ENCODE data around the gene SIDT1. TPM values are rescaled to one million over a fixed set of nuclear protein-coding genes. Genes with fewer than 3 reads are reported as not detected.

SIDT1 gene
- total RNA-seq = 10 to 100 TPM; 11.3 TPM

DNA sequence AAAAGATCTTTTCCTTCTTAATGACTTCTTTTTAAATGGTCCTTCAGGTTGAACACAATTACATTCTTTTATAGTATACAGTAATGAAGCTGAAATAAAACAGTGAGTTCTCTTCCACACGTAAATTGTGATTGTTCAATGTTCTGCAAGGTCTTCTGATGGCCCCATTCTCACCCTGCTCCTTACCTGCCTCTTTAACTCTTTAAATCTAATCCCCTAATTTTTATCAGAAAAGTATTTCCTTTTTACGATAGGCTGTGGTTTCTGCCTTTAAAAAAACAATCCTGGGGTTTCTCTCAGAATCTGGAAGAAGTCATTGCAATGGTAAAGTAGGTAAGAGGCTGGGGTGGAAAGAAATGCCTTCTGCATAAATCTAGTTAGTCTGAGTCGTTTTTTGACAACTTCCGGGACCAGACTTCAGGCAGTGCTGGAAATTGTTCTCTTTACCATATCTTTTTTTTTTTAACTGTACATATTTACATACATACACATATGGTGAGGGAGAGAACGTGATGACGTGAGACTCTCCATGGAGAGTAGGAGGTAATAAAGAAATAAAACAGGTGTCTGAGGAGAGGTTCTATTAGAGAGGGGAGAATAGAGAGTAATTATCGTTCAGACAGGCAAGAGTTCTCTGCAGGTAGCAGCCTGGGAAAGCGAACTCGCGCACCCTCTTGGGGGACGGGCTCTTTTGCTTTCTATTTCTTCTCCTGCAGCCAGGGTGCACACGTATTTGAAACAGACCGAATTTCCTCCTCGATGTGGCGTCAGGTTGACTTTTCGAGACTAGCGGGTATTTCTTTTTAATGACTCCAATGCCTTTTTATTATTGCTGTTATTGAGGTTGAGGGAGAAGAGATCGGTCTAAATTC is at the start of gene SIDT1:
Gene SIDT1, plus strand, starts transcription at position 730 of the 872 bp plus-strand sequence. CDS start 467 bp downstream, outside the sequence.
- H3K27ac Mint-ChIP-seq = peak within 1 kb of the TSS; percentile 96
- peak within 1 kb of the TSS; percentile 98 for H3K4me3 Mint-ChIP-seq
- ChIA-PET POLR2A (interaction anchor here (2.5 kb wide), 1 partner anchor 17 kb away, joined by 15 read pairs; the partner anchor contains the start of gene SPICE1), CTCF (interaction anchor here (1.0 to 3.3 kb wide), 2 partner anchors 17 to 46 kb away, joined by 3 to 13 read pairs; partner anchors contain the start of gene SPICE1)
- intact Hi-C loops (cut with micrococcal nuclease) = loop anchor here (1.0 to 10.0 kb wide), 6 partner anchors 17 to 773 kb away; partner anchors contain the start of genes NAA50, SPICE1, USF3 and ZDHHC23
- peak; percentile 79 for DNase-seq
- H3K9me3 Mint-ChIP-seq = no peaks in the 10 kb centered on the region
- H3K4me1 Mint-ChIP-seq (ENCODE audit: low read depth) = peaks cover 45% of the 10 kb centered on the region
- peaks cover 2% of the 10 kb centered on the region for H3K36me3 Mint-ChIP-seq
- peaks cover 1% of the 10 kb centered on the region for H3K27me3 Mint-ChIP-seq

- peak; percentile 19 for DNase-seq
- intact Hi-C loops (cut with micrococcal nuclease) = no loop called here
- H3K27ac Mint-ChIP-seq = no peak overlapping the region
- no peaks in the 10 kb centered on the region for H3K27me3 Mint-ChIP-seq
- peaks cover 15% of the 10 kb centered on the region for H3K36me3 Mint-ChIP-seq
- ChIA-PET POLR2A (no interaction called here), CTCF (interaction anchor here (0.6 to 3.4 kb wide), 3 partner anchors 9 to 92 kb away, joined by 3 to 15 read pairs (median 8); no protein-coding TSS in a partner anchor)
- H3K4me1 Mint-ChIP-seq (ENCODE audit: low read depth) = no peaks in the 10 kb centered on the region
- H3K9me3 Mint-ChIP-seq = peaks cover 20% of the 10 kb centered on the region
- H3K4me3 Mint-ChIP-seq = no peak overlapping the region
These were observed 47.2 kb upstream of the SIDT1 start for GRCh38 chr3:113485161-113485609.

DNA sequence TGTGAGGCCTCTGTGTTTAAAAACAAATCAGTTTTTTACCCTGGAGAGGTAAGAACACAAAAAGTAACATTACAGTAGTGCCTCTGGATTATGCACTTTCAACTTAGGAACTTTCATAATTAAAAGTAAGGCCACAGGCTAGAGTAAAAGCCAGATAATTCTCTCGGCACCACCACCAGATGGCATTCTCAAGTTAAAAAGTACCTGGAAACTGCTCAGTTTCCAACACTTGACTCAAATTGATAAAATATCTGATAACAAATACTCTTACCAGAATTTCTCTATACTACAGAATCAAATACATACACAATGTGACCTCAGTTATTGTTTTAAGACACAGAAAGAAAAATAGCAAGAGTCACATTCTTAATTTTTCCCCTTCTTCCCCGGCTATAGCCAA is 37.3 kb upstream of the SIDT1 start:
- no peaks in the 10 kb centered on the region for H3K27me3 Mint-ChIP-seq

GRCh38 chr3:113496924-113497323 is 35.4 kb upstream of the SIDT1 start:
- intact Hi-C loops (cut with micrococcal nuclease) = no loop called here
- H3K9me3 Mint-ChIP-seq = no peaks in the 10 kb centered on the region
- H3K27me3 Mint-ChIP-seq = no peaks in the 10 kb centered on the region
- DNase-seq = no peak
- ChIA-PET POLR2A (interaction anchor here (1.6 kb wide), 1 partner anchor 17 kb away, joined by 7 read pairs; the partner anchor contains the start of gene SPICE1), CTCF (interaction anchor here (0.7 to 5.0 kb wide), 6 partner anchors 11 to 306 kb away, joined by 3 to 108 read pairs (median 4); no protein-coding TSS in a partner anchor)
- peaks cover 9% of the 10 kb centered on the region for H3K36me3 Mint-ChIP-seq
- H3K4me1 Mint-ChIP-seq (ENCODE audit: low read depth) = peaks cover 7% of the 10 kb centered on the region
- H3K4me3 Mint-ChIP-seq = no peak overlapping the region
- H3K27ac Mint-ChIP-seq = no peak overlapping the region

More for the DNA sequence above, 37.3 kb upstream of the SIDT1 start:
- DNase-seq = peak; percentile 40
- ChIA-PET CTCF (interaction anchor here (0.8 to 5.0 kb wide), 9 partner anchors 9 to 106 kb away, joined by 3 to 108 read pairs (median 5); no protein-coding TSS in a partner anchor), POLR2A (no interaction called here)
- Mint-ChIP-seq H3K4me3 (no peak overlapping the region), H3K4me1 (ENCODE audit: low read depth) (peaks cover 3% of the 10 kb centered on the region), H3K36me3 (peaks cover 16% of the 10 kb centered on the region), H3K27ac (no peak overlapping the region), H3K9me3 (no peaks in the 10 kb centered on the region)
- intact Hi-C loops (cut with micrococcal nuclease) = loop anchor here (1.0 to 2.0 kb wide), 3 partner anchors 38 to 250 kb away; partner anchors contain the start of gene SIDT1

DNA sequence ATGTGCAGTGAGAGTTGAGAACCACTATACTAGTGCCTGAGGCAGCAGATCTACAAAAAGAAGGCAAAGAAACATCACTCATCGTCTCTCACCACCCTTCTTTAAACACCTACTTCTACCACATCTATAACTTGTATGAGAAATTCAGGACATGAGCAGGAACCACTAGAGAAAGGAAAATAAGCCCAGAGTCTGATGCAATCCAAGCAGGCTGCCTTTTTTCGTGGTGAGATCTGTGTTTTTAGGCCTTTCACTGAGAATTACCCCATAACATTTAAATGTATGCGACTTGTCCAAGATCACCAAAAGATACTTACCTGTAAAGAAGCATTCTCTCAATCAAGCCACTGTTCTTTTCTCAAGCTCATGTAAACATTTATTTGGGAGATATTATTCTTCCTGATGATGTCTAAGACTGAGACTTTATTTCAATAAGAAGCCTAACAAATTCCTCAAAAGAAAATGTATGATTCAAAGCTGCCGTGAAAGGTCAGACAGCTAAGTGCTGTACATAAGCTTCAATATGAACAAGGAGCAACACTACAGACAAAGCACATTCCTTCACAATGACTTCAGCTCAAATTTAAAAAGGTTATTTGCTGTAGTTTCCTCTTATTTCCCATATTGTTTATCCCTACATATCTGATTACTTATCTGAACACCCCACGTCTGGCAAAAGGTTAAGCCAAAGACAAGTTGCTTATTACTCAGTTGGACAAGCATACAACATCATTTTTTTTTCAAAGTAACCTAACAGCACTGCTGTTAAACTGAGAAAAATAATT is 33.9 kb upstream of the SIDT1 start:
- CTCF ChIA-PET = interaction anchor here (5.0 kb wide), 1 partner anchor 80 kb away, joined by 108 read pairs; no protein-coding TSS in a partner anchor
- H3K9me3 Mint-ChIP-seq = no peaks in the 10 kb centered on the region
- intact Hi-C loops (cut with micrococcal nuclease) = no loop called here
- no peaks in the 10 kb centered on the region for H3K27me3 Mint-ChIP-seq
- peaks cover 9% of the 10 kb centered on the region for H3K36me3 Mint-ChIP-seq
- H3K27ac Mint-ChIP-seq = no peak overlapping the region
- peaks cover 7% of the 10 kb centered on the region for H3K4me1 Mint-ChIP-seq (ENCODE audit: low read depth)
- H3K4me3 Mint-ChIP-seq = no peak overlapping the region
- DNase-seq = no peak
- POLR2A ChIA-PET = interaction anchor here (0.6 to 1.6 kb wide), 2 partner anchors 16 kb away, joined by 3 to 7 read pairs; partner anchors contain the start of gene SPICE1

DNA sequence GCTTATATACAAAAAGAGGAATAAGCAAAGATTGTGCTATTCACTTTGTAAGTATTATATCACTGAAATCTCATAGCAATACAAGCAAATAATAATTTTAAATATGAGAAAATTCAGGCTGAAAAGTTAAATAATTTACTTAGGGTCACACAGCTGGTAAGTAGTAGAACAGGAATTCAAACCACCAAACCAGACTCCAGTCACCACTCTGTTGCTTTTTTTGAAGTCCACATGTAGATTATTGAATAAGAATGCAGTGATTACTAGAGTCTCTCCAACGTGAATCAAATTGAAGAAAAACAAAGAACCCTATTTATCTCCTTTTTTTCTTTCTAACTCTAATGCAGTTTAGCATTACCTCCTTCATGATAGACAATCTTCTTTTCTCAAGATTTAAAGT is 33.3 kb upstream of the SIDT1 start:
- Mint-ChIP-seq H3K4me3 (no peak overlapping the region), H3K27me3 (no peaks in the 10 kb centered on the region)

DNA sequence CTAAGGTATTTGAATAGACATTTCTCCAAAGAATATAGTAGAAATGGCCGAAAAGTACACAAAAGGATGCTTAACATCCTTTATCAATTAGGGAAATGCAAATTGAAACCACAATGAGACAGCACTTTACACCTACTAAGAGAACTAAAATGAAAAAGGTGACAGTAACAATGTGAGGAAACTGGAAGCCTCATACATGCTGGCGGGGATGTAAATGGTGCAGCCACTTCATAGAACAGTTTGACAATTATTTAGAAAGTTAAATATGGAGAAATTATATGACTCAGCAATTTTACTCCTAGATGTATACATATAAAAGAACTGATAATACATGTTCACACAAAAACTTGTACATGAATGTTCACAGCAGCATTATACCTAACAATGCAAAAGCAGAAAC is 30.8 kb upstream of the SIDT1 start:
- H3K4me1 Mint-ChIP-seq (ENCODE audit: low read depth) = peaks cover 4% of the 10 kb centered on the region
- POLR2A ChIA-PET = no interaction called here
- H3K4me3 Mint-ChIP-seq = no peak overlapping the region
- intact Hi-C loops (cut with micrococcal nuclease) = no loop called here
- no peaks in the 10 kb centered on the region for H3K27me3 Mint-ChIP-seq
- H3K36me3 Mint-ChIP-seq = peaks cover 12% of the 10 kb centered on the region
- DNase-seq = no peak
- H3K27ac Mint-ChIP-seq = no peak overlapping the region
- no peaks in the 10 kb centered on the region for H3K9me3 Mint-ChIP-seq
- CTCF ChIA-PET = no interaction called here

More for the DNA sequence above, 33.3 kb upstream of the SIDT1 start:
- Mint-ChIP-seq H3K36me3 (peaks cover 9% of the 10 kb centered on the region), H3K9me3 (no peaks in the 10 kb centered on the region), H3K4me1 (ENCODE audit: low read depth) (peaks cover 7% of the 10 kb centered on the region), H3K27ac (no peak overlapping the region)
- CTCF ChIA-PET = interaction anchor here (5.0 kb wide), 1 partner anchor 79 kb away, joined by 108 read pairs; no protein-coding TSS in a partner anchor
- intact Hi-C loops (cut with micrococcal nuclease) = no loop called here
- no peak for DNase-seq
- POLR2A ChIA-PET = interaction anchor here (0.6 kb wide), 1 partner anchor 16 kb away, joined by 3 read pairs; the partner anchor contains the start of gene SPICE1

- Mint-ChIP-seq H3K27me3 (no peaks in the 10 kb centered on the region), H3K4me1 (ENCODE audit: low read depth) (peaks cover 4% of the 10 kb centered on the region), H3K36me3 (peaks cover 2% of the 10 kb centered on the region), H3K27ac (no peak overlapping the region), H3K9me3 (peaks cover 6% of the 10 kb centered on the region), H3K4me3 (no peak overlapping the region)
- ChIA-PET POLR2A (no interaction called here), CTCF (interaction anchor here (5.4 kb wide), 1 partner anchor 72 kb away, joined by 19 read pairs; no protein-coding TSS in a partner anchor)
- intact Hi-C loops (cut with micrococcal nuclease) = no loop called here
- no peak for DNase-seq
These were observed 26.5 kb upstream of the SIDT1 start for GRCh38 chr3:113505867-113506266.

DNA sequence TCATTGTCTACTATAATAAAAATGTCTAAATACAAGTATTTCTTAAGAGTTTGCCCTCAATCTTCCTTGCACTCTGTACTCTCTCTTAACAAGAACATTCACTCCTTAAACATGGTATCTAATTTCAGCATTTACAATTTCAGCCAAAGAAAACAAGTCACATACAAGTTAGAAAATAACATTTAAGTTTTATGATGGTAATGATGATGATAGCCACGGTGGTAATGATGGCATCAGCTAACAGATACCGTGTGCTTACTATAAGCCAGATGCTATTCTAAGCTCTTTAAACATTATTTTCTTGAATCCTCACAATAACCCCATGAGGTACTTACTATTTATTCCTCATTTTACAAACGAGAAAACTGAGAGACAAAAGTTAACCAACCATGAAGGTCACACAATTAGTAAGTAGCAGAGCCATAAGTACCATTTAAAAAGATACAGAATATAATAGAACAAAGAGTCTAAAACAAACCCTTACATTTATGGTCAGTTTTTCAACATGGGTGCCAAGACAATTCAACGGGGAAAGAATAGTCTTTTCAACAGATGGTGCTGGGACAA is 24.8 kb upstream of the SIDT1 start:
- CTCF ChIA-PET = interaction anchor here (5.4 kb wide), 1 partner anchor 70 kb away, joined by 19 read pairs; no protein-coding TSS in a partner anchor
- Mint-ChIP-seq H3K4me1 (ENCODE audit: low read depth) (peaks cover 5% of the 10 kb centered on the region), H3K9me3 (peaks cover 6% of the 10 kb centered on the region), H3K4me3 (no peak overlapping the region), H3K27me3 (no peaks in the 10 kb centered on the region), H3K27ac (no peak overlapping the region), H3K36me3 (peaks cover 2% of the 10 kb centered on the region)
- intact Hi-C loops (cut with micrococcal nuclease) = no loop called here
- POLR2A ChIA-PET = no interaction called here
- no peak for DNase-seq

DNA sequence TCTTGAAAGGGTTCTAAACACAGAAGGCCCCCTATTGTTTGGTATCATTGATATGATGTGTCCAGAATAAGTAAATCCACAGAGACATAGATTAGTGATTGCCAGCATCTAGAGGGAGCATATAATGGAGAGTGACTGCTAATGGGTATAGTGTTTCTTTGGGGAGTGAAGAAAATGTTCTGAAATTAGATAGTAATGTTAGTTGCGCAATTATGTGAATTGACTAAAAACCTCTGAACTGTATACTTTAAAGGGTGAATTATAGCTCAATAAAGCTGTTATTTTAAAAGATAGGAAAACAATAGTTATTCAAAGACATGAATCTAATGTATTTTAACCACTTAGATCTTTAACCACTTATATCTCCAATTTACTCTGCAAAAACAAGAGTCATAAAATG is 23.4 kb upstream of the SIDT1 start:
- POLR2A ChIA-PET = no interaction called here
- Mint-ChIP-seq H3K27ac (no peak overlapping the region), H3K36me3 (peaks cover 2% of the 10 kb centered on the region), H3K27me3 (no peaks in the 10 kb centered on the region), H3K4me3 (no peak overlapping the region), H3K4me1 (ENCODE audit: low read depth) (peaks cover 7% of the 10 kb centered on the region), H3K9me3 (peaks cover 6% of the 10 kb centered on the region)
- intact Hi-C loops (cut with micrococcal nuclease) = no loop called here
- CTCF ChIA-PET = interaction anchor here (1.2 to 5.4 kb wide), 2 partner anchors 15 to 69 kb away, joined by 3 to 19 read pairs; no protein-coding TSS in a partner anchor
- no peak for DNase-seq

- intact Hi-C loops (cut with micrococcal nuclease) = loop anchor here (1.0 to 10.0 kb wide), 3 partner anchors 33 to 540 kb away; partner anchors contain the start of genes CCDC191 and QTRT2
- Mint-ChIP-seq H3K4me1 (ENCODE audit: low read depth) (peaks cover 13% of the 10 kb centered on the region), H3K27ac (no peak overlapping the region), H3K9me3 (peaks cover 6% of the 10 kb centered on the region), H3K36me3 (no peaks in the 10 kb centered on the region), H3K27me3 (peaks cover 18% of the 10 kb centered on the region), H3K4me3 (no peak overlapping the region)
- ChIA-PET POLR2A (interaction anchor here (0.6 to 2.7 kb wide), 11 partner anchors 16 to 496 kb away, joined by 3 to 24 read pairs (median 4); partner anchors contain the start of genes ATP6V1A, NAA50 and USF3), CTCF (interaction anchor here (0.7 to 5.3 kb wide), 6 partner anchors 17 to 64 kb away, joined by 3 to 47 read pairs (median 7); no protein-coding TSS in a partner anchor)
- DNase-seq = no peak
These were observed 18.0 kb upstream of the SIDT1 start for GRCh38 chr3:113514265-113514769.

Data from activated CD4-positive, alpha-beta memory T cell treated with anti-CD3 and anti-CD28 coated beads for 36 hours (primary cell).